ENCODE results near the gene ZBTB43. TPM values are rescaled to one million over a fixed set of nuclear protein-coding genes. Genes with fewer than 3 reads are reported as not detected.

Gene ZBTB43
- total and polyA plus RNA-seq, 2 of the 4 experiments (the other 2 are of a cell fraction) = 4.5 to 15.1 TPM

DNA sequence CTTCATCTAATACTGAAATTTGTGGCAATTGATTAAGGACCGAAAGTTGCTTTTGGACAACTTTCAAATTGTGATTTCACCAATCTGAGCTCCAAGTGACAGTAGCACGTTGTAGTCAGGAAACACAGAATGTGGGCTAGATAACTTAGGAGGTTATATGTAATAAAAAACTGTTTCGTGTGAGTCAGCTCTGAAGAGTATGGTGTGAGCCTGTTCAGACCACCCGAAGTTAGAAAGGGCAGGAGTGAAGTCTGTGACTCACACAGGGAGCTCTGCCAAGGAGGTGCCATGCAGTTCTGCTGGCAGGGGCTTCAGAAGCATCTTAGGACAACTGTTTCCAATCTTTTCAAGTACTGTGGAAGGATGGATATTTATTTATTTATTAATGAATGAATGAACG, 39.2 kb downstream of the ZBTB43 start:
- peaks cover 3% of the 10 kb centered on the region; the same call in 1 of the 2 replicates for H3K9me1 ChIP-seq (ENCODE audit: insufficient read depth, low read length)

More for the DNA sequence above, 39.2 kb downstream of the ZBTB43 start:
- Histone ChIP-seq H2AFZ (replicated peaks; ENCODE audit: low read length, poor library complexity) (no peak overlapping the region), H3K79me1 (ENCODE audit: low read depth in 1 of 2, low read length in 2 of 2) (peaks cover 0 to 6% of the 10 kb centered on the region in 2 experiments; a peak in 1 of 4 replicates), H3K14ac (replicated peaks; ENCODE audit: low read depth, low read length) (no peak overlapping the region), H3K23ac (ENCODE audit: low read depth, low read length) (no peak overlapping the region), H3K27me3 (ENCODE audit: control insufficient read depth, insufficient read depth, low read length) (peaks cover 3% of the 10 kb centered on the region; the same call in 1 of the 2 replicates), H3K56ac (ENCODE audit: extremely low read depth, insufficient read depth, low read length) (no peak overlapping the region), H3K4me2 (ENCODE audit: low read depth, low read length) (peak overlapping the region; percentile 47; the same call in 1 of the 2 replicates), H3K18ac (ENCODE audit: low read depth, low read length) (no peak overlapping the region), H4K8ac (ENCODE audit: low read depth in 2 of 2, low read length in 2 of 2) (no peak overlapping the region), H2BK15ac (ENCODE audit: low read depth, low read length) (no peak overlapping the region), H2BK5ac (ENCODE audit: low read depth, low read length, poor library complexity, severe bottlenecking) (no peak overlapping the region), H2AK9ac (replicated peaks; ENCODE audit: low read depth, low read length, poor library complexity) (no peak overlapping the region), H3K9ac (ENCODE audit: low read depth, low read length) (no peak overlapping the region), H3K36me3 (ENCODE audit: control insufficient read depth, insufficient read depth, low read length) (peaks cover 2% of the 10 kb centered on the region; the same call in 1 of the 2 replicates), H4K20me1 (ENCODE audit: insufficient read depth, low read length) (peaks cover 4% of the 10 kb centered on the region; the same call in 1 of the 2 replicates), H3K4ac (ENCODE audit: low read depth, low read length) (no peak overlapping the region), H3K4me3 (ENCODE audit: insufficient read depth, low read depth, low read length) (no peak overlapping the region), H2BK120ac (ENCODE audit: low read depth, low read length) (no peak overlapping the region), H4K5ac (ENCODE audit: low read depth, low read length) (no peak overlapping the region), H3K27ac (ENCODE audit: insufficient read depth, low read length) (no peak overlapping the region), H4K91ac (ENCODE audit: insufficient read depth, low read depth, low read length) (no peak overlapping the region), H2AK5ac (ENCODE audit: low read depth, low read length) (no peak overlapping the region), H3K9me3 (ENCODE audit: control insufficient read depth, insufficient read depth, low read length) (no peaks in the 10 kb centered on the region), H2BK20ac (ENCODE audit: low read depth, low read length) (no peak overlapping the region), H3K4me1 (ENCODE audit: control insufficient read depth, insufficient read depth, low read length) (peaks cover 6% of the 10 kb centered on the region)
- in situ Hi-C loops (cut with MboI; ENCODE audit: low sequenced_read_pairs) = no loop called here
- WGBS, 2 experiments (ENCODE audit: extremely low coverage in 2 of 2, insufficient read length in 1 of 2) = 8% methylated on average over 3 of the region's 5 CpGs; no CpG with 5 or more reads in 1 of the 2 experiments
- ChIA-PET POLR2A (ENCODE audit: unreplicated experiment) (no interaction called here), CTCF (interaction anchor here (0.6 kb wide), 1 partner anchor 21 kb away, joined by 3 read pairs; no protein-coding TSS in a partner anchor)
- peak; percentile 80 for DNase-seq
- BruUV-seq (replicated peaks) = no TSS peak
- intact Hi-C loops (cut with micrococcal nuclease) = no loop called here
- dilution Hi-C loops (cut with HindIII; ENCODE audit: low sequenced_read_pairs, unreplicated experiment) = no loop called here
- ATAC-seq (ENCODE audit: low read depth) = peak; percentile 85
- TF ChIP-seq FOS (IDR thresholded peaks at IDR 0.05; ENCODE audit: low read depth, low read length) (peak; percentile 48; the same call in 1 of the 2 replicates), MAZ (IDR thresholded peaks at IDR 0.05; ENCODE audit: borderline replicate concordance, low read depth, low read length) (no peak), SMC3 (IDR thresholded peaks at IDR 0.05; ENCODE audit: low read depth, low read length) (no peak), MXI1 (IDR thresholded peaks at IDR 0.05; ENCODE audit: borderline replicate concordance, low read depth, low read length) (0 out of 2 replicates have a peak, but pooled peaks have one; percentile 31)

Measured in IMR-90 (cell line).